22Rv1 (cell line): Measurements from ENCODE around the gene TSC1.

Experiments used
- H3K27ac ChIP-seq: fragments of 450-650 bp; 2 replicates; pipeline ENCODE4 v1.5.1; 2017
- ZFX ChIP-seq: fragments of 450-650 bp; IDR thresholded peaks from 2 replicates; pipeline ENCODE4 v1.6.1; 2017; ENCODE audit warnings: antibody characterized with exemption, borderline replicate concordance
- TF ChIP-seq, protein P1 (sequence below): fragments of 450-650 bp; IDR thresholded peaks from 2 replicates; pipeline ENCODE4 v1.5.1; 2017; ENCODE audit warnings: mild to moderate bottlenecking

The TSC1 gene

DNA sequence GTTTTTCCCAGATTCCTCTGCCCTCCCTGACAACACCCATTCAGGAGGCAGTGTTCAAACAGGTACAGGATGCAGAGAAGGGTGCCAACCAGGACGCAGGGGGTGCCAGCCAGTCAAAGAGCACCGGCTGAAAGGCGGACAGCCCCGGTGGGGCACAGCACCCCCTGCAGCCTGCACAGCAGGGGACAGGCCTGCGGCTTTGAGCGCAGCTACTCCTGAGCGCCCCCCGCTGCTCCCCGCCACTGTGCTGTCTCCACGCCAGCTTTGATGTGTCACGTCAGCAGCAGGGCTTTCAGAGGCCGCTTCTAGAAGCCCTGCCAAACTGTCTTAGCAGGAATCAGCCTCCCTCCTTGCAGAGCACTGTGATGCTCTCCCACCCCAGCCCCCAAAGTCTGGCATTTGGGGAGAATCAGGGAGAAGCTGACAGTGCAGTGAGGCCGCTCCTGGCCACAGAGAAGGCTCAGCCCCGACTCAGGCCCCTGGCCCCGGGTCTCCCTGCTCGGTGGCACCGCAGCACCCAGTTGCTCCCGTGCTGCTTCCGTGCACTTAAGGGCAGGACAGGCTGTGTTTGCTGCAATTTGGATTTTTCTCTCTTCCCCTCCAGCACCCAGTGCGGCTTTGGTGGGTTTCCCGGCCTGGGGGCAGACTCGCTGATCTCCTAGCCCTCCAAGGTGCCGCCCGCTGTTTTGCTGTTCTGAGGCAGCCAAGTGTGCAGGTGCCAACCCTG, 86.6 kb downstream of the TSC1 start:
- H3K27ac ChIP-seq: no peak overlapping the region
- TF ChIP-seq, protein P1, sequence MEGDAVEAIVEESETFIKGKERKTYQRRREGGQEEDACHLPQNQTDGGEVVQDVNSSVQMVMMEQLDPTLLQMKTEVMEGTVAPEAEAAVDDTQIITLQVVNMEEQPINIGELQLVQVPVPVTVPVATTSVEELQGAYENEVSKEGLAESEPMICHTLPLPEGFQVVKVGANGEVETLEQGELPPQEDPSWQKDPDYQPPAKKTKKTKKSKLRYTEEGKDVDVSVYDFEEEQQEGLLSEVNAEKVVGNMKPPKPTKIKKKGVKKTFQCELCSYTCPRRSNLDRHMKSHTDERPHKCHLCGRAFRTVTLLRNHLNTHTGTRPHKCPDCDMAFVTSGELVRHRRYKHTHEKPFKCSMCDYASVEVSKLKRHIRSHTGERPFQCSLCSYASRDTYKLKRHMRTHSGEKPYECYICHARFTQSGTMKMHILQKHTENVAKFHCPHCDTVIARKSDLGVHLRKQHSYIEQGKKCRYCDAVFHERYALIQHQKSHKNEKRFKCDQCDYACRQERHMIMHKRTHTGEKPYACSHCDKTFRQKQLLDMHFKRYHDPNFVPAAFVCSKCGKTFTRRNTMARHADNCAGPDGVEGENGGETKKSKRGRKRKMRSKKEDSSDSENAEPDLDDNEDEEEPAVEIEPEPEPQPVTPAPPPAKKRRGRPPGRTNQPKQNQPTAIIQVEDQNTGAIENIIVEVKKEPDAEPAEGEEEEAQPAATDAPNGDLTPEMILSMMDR: no peak
- no peak for TF ChIP-seq ZFX

DNA sequence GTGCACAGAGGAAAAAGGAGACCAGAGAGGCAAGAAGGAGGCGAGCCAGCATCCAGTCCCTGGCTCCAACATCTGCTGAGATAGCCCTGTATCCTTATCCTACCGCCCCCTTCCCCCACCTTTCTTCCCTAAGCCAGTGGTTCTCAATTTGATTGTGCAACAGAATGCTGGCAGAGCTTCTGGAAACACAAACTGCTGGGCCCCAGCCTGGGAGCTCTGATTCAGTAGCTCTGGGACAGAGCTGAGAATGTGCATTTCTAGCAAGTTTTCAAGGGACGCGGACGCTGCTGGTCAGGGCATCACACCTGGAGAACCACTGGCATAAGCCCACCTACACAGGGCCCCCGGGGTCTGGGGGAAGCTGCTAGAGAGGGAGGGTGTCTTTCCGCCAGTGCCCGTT, 87.4 kb downstream of the TSC1 start:
- no peak overlapping the region for H3K27ac ChIP-seq
- no peak for TF ChIP-seq ZFX
- TF ChIP-seq, protein P1: no peak

DNA sequence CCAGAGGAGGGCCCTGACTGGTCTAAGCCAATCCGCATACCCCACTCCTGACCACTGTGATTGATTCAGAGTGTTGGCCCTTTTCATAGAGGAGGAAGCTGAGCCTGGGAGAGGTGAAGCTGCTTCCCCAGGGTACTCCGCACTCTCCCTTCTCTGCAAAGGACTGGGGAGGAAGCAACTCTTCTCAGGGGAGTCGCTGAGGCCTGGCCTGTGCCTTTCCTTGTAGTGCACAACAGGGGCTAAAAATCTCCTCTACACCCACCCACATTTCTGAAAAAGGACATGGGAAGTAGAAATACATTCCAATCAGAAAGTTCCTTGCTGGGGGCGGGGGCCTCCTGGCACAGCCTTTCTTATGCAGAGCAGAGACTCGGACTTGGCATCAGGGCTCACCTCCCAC, 88.5 kb downstream of the TSC1 start:
- no peak for TF ChIP-seq ZFX
- no peak overlapping the region for H3K27ac ChIP-seq

DNA sequence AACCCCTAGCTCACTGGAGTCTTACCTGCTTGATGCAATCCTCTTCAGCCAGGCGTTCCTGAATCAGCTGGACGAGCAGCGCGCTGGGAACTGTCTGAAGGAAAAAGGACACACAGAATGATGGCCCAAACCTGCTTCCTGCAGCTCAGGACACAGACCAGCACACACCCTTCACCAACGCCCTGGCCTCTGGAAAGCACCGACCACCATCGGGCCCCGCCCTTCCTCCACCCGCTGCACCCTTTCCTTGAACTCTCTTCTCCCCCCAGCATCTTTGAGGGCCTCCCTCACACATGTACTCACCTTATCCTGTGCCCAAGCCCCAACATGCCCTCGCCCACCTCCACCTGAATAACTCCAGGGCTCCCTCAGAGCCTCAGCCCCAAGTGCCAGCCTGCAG, 89.6 kb downstream of the TSC1 start:
- TF ChIP-seq, protein P1: no peak
- no peak for TF ChIP-seq ZFX
- no peak overlapping the region for H3K27ac ChIP-seq

DNA sequence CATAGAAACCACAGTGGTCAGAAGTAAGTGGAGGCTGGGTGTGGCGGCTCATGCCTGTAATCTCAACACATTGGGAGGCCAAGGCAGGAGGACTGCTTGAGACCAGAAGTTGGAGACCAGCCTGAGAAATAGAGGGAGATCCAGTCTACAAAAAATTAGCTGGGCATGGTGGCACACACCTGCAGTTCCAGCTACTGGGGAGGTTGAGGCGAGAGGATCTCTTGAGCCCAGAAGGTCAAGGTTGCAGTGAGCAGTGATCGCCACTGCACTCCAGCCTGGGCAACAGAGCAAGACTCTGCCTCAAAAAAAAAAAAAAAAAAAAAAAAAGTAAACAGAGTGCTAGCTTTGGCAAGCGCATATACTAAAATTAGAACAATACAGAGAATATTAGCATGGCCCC, 90.9 kb downstream of the TSC1 start:
- TF ChIP-seq, protein P1: no peak
- H3K27ac ChIP-seq: no peak overlapping the region

DNA sequence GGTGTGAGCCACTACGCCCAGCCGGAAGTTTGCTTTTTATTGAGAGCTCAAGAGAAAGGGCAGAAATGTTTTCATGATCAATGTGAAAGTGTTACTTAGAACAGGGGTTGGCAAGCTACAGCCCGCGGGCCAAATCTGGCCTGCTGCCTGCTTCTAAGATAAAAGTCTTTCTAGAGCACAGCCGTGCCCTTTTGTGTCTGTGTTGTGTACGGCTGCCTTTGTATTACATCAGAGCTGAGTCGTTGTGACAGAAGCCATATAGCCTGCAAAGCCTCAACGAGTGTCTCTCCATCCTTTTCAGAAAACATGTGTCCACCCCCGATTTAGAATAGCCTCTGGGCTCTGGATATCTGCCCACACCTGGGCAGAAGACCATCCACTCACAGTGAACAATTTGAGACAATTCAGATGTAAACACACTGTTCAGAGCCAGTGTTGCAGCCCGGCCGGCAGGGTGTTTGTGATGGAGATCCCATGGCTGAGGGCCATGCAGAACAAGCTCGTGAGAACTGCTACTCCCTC, 95.2 kb downstream of the TSC1 start:
- TF ChIP-seq, protein P1: no peak
- TF ChIP-seq ZFX: no peak
- no peak overlapping the region for H3K27ac ChIP-seq

DNA sequence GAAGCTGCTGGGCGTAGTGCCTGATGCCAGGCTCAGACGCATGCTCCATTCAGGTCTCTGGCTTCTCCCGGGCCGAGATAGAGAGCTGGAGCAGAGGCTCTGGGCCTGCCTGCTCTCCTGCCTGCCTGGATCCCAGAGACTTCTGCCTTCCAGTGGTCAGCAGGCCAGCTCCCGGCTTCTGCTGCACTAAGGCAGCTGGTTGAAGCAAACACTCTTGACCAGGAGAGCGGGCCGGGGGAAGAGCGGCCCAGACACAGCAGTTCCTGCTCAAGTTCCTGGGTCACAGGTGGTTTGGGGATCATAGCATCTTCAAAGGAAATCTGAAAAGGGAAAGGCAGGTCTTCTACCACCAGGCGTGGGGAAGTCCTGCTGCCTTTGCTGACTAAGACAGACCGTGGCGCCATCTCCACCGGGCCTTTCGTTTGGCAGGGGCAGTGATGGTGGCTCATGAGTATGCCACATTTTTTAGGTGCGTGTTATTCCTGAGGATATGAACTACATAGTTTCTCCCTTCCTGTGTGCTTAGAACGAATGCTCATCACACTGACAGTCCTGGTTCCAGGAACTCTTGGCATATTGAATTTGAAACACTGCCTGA, 97.4 kb downstream of the TSC1 start:
- H3K27ac ChIP-seq: no peak overlapping the region
- TF ChIP-seq ZFX: no peak

DNA sequence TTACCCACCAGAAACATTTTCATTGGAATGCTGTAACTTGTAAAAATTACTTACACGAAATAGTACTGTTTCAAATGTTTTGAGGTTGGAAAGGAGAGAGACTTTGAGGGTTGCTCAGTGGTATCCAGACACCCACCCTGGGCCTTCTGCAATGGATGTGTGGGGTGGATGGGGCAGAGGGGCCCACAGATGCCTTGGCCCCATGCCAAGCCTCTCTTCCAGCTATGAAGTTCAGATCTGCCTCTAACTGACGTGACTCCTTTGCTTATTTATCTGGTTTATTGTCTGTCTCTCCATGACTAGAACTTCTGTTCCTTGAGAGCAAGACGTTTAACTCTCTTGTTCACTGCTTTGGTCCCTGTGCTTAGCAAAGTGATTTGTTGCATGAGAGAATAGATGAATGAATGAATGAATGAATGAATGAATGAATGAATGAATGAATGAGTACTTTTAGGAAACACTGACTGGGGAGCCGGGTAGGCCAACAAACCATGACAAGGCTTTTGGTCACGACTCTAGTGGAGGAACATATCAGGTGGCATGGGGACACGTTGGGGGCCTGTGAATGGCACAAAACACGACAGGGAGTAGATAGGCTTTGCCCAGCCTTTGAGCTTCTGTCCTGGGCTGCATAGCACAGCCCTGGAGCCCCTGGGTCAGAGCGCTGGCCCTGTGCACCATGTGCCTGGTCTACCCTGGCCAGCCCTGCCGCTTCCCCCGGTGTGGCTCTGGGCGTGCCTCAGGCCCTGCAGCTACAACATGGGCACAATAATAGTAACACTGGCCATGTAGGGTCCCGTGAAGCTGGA, 98.1 kb downstream of the TSC1 start:
- no peak overlapping the region for H3K27ac ChIP-seq
- TF ChIP-seq, protein P1: no peak
- no peak for TF ChIP-seq ZFX
